Nephron (organoid): ENCODE measurements around the gene ANO3.

Experiments used
- H3K27ac Mint-ChIP-seq, 3 experiments: 2 replicates each; pipeline ENCODE4 v1.8.0; 2020; ENCODE audit warnings: mixed read lengths in 3 of 3, mild to moderate bottlenecking in 2 of 3, moderate library complexity in 1 of 3
- H3K27me3 Mint-ChIP-seq: 2 replicates; pipeline ENCODE4 v1.8.0; 2021; ENCODE audit warnings: low read depth, mild to moderate bottlenecking, moderate library complexity, mixed read lengths
- H3K36me3 Mint-ChIP-seq: 2 replicates; pipeline ENCODE4 v1.8.0; 2020; ENCODE audit warnings: low read depth, mixed read lengths
- H3K4me1 Mint-ChIP-seq: 2 replicates; pipeline ENCODE4 v1.8.0; 2020; ENCODE audit warnings: mixed read lengths
- H3K4me3 Mint-ChIP-seq, 3 experiments: 2 replicates each; pipeline ENCODE4 v1.8.0; 2020; ENCODE audit warnings: mild to moderate bottlenecking in 3 of 3, mixed read lengths in 3 of 3, moderate library complexity in 2 of 3
- H3K9me3 Mint-ChIP-seq: 2 replicates; pipeline ENCODE4 v1.8.0; 2020; ENCODE audit warnings: mixed read lengths
- CTCF ChIP-seq, 3 experiments: fragments of 200-600 bp; sonication (generic); IDR thresholded peaks; one replicate each; pipeline ENCODE4 v1.5.0; 2021; ENCODE audit warnings: antibody characterized with exemption in 3 of 3; ENCODE audit not compliant: unreplicated experiment in 3 of 3

ANO3 gene

GRCh38 chr11:26662916-26663315 lies 331.0 kb downstream of the ANO3 start:
- Mint-ChIP-seq H3K4me1 (no peaks in the 10 kb centered on the region), H3K36me3 (no peaks in the 10 kb centered on the region), H3K4me3 (no peak overlapping the region), H3K27ac (no peak overlapping the region), H3K27me3 (no peaks in the 10 kb centered on the region), H3K9me3 (no peaks in the 10 kb centered on the region)
- no peak for TF ChIP-seq CTCF (IDR thresholded peaks at IDR 0.05; ENCODE audit: unreplicated experiment in 3 of 3)

DNA sequence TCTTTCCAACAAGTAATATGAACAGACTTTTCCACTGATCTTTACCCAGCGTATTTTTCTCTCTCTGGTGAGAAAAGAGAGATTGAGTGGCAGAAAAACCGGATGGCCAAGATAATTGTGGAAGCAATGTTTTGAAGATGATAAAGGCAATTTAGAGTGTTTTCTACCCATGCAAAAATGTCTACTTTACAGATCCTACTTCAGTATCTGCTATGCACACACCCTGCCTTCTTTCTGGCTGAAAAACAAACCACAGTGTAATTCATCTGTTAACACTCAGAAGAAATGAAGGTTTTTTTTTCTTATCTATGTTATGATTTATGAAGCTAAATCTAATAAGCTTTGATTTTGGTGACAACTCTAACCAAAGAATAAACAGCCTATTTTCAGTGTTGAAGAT lies 333.1 kb downstream of the ANO3 start:
- H3K4me1 Mint-ChIP-seq: no peaks in the 10 kb centered on the region
- no peaks in the 10 kb centered on the region for H3K9me3 Mint-ChIP-seq
- H3K36me3 Mint-ChIP-seq: no peaks in the 10 kb centered on the region
- no peak overlapping the region for H3K27ac Mint-ChIP-seq
- H3K4me3 Mint-ChIP-seq: no peak overlapping the region
- no peaks in the 10 kb centered on the region for H3K27me3 Mint-ChIP-seq
- no peak for TF ChIP-seq CTCF (IDR thresholded peaks at IDR 0.05; ENCODE audit: unreplicated experiment in 3 of 3)

DNA sequence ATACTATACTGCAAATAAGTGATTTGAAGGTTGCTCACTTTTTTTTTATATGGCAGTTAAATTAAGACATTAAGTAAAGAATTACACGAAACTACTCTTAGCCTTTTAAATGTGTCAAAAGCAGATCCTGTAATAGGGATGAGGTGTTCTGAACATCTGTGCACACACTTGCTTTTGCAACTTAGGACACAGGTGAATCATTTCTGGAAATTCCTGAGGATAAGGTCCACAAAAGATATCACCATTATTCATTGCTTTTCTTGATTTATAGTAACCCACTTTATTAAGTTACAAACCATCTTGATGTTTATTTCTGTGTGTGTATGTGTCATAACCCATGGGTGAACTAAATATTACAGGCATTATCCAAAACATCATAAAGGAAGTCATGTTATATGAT lies 334.0 kb downstream of the ANO3 start:
- Mint-ChIP-seq H3K4me3 (no peak overlapping the region), H3K27me3 (no peaks in the 10 kb centered on the region), H3K4me1 (no peaks in the 10 kb centered on the region), H3K9me3 (no peaks in the 10 kb centered on the region), H3K36me3 (no peaks in the 10 kb centered on the region), H3K27ac (no peak overlapping the region)
- no peak for TF ChIP-seq CTCF (IDR thresholded peaks at IDR 0.05; ENCODE audit: unreplicated experiment in 3 of 3)

DNA sequence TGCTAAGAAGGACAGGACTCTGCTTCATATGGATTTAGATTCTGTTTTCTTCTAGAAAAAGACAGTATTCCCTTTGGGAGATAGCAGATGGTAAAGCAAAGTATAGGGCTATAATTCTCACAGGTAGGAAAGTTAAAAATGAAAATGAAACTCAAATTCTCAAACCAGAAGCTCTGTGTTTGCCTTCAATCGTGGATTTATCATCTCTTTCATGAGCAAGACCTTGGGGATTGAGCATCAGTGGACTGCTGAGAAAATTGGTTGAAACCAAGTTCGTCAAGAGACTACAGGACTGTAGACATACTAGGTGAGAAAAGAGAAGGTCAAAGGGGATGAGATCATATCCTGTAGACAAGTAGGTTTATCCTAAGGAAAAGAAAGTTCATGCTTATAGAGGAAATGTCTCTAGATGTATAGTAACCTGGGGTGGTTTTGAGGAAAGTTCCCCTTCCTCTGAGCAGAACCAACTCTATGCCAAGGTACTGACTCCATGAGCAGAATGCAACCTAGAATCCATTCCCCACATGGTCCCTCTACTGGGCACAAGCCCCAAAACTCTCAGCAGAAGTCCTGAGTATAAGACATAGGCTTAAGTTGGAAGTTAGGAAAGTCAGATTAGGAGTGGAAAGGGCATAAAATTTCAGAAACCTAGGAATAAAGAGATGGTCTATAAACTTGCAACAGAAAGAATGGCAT lies 343.5 kb downstream of the ANO3 start:
- no peak overlapping the region for H3K27ac Mint-ChIP-seq
- TF ChIP-seq CTCF (IDR thresholded peaks at IDR 0.05; ENCODE audit: unreplicated experiment in 3 of 3): no peak
- no peaks in the 10 kb centered on the region for H3K4me1 Mint-ChIP-seq
- H3K9me3 Mint-ChIP-seq: no peaks in the 10 kb centered on the region
- H3K27me3 Mint-ChIP-seq: no peaks in the 10 kb centered on the region
- H3K36me3 Mint-ChIP-seq: no peaks in the 10 kb centered on the region
- H3K4me3 Mint-ChIP-seq: no peak overlapping the region

DNA sequence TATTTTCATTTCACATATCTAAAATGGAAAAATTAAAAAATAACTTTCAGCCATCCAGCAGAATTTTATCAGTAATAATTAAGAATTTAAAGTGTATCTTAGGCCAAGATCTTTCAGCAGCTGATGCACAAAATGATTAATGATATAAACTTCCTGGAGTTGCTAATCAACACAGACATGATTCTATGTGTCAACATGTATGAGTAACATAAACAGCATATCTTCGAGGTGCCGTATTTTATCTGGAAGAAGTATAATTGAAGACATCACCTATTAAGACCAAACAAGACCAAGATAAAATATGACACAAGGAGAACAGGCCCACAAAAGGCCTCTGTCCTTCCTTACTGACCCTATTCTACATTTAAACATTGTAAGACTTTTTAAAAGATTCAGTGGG lies 344.7 kb downstream of the ANO3 start:
- Mint-ChIP-seq H3K9me3 (no peaks in the 10 kb centered on the region), H3K4me1 (no peaks in the 10 kb centered on the region), H3K27ac (no peak overlapping the region), H3K27me3 (no peaks in the 10 kb centered on the region), H3K36me3 (no peaks in the 10 kb centered on the region), H3K4me3 (no peak overlapping the region)
- no peak for TF ChIP-seq CTCF (IDR thresholded peaks at IDR 0.05; ENCODE audit: unreplicated experiment in 3 of 3)

- H3K4me1 Mint-ChIP-seq: no peaks in the 10 kb centered on the region
- TF ChIP-seq CTCF (IDR thresholded peaks at IDR 0.05; ENCODE audit: unreplicated experiment in 3 of 3): no peak
Observed at GRCh38 chr11:26677566-26677965, 345.6 kb downstream of the ANO3 start.

More at GRCh38 chr11:26677566-26677965, 345.6 kb downstream of the ANO3 start:
- Mint-ChIP-seq H3K4me3 (no peak overlapping the region), H3K9me3 (no peaks in the 10 kb centered on the region), H3K27ac (no peak overlapping the region), H3K36me3 (no peaks in the 10 kb centered on the region), H3K27me3 (no peaks in the 10 kb centered on the region)
